H9 (cell line): Measurements from ENCODE around the gene GCN1. TPM values are rescaled to one million over a fixed set of nuclear protein-coding genes. Genes with fewer than 3 reads are reported as not detected.
"Not testable (repeated sequence)": the region's sequence is repeated elsewhere in the genome, so short reads cannot be mapped to it uniquely, and the experiment has no call there.

Source experiments
- DNase-seq: peaks from one replicate; pipeline ENCODE4 v3.0.0-alpha.2; 2017
- H2AFZ ChIP-seq: one replicate; pipeline ENCODE4 v1.6.1; 2013; ENCODE audit warnings: mild to moderate bottlenecking, low read length, control low read depth, moderate library complexity
- H2AK5ac ChIP-seq: 2 replicates; pipeline ENCODE4 v1.6.1; 2013; ENCODE audit warnings: low read length, control low read depth, mixed read lengths; ENCODE audit not compliant: insufficient read length
- H2BK120ac ChIP-seq: one replicate; pipeline ENCODE4 v1.6.1; 2013; ENCODE audit warnings: low read depth, mild to moderate bottlenecking, low read length, control low read depth, inconsistent platforms; ENCODE audit not compliant: poor library complexity, severe bottlenecking
- H2BK12ac ChIP-seq: 2 replicates; pipeline ENCODE4 v1.6.1; 2013; ENCODE audit warnings: low read length, control low read depth, mixed read lengths, low read depth; ENCODE audit not compliant: insufficient read length
- H2BK15ac ChIP-seq: 2 replicates; pipeline ENCODE4 v1.6.1; 2013; ENCODE audit warnings: low read depth, low read length, control low read depth
- H2BK20ac ChIP-seq: one replicate; pipeline ENCODE4 v1.6.1; 2013; ENCODE audit warnings: low read depth, mild to moderate bottlenecking, low read length, control low read depth, inconsistent platforms; ENCODE audit not compliant: poor library complexity, severe bottlenecking
- H2BK5ac ChIP-seq: 2 replicates; pipeline ENCODE4 v1.6.1; 2013; ENCODE audit warnings: low read length, control low read depth, mixed read lengths; ENCODE audit not compliant: insufficient read length
- H3K14ac ChIP-seq: 2 replicates; pipeline ENCODE4 v1.6.1; 2013; ENCODE audit warnings: low read length, control low read depth; ENCODE audit not compliant: insufficient read depth
- H3K18ac ChIP-seq: 2 replicates; pipeline ENCODE4 v1.6.1; 2013; ENCODE audit warnings: low read depth, mild to moderate bottlenecking, mixed read lengths, low read length, control low read depth; ENCODE audit not compliant: insufficient read length
- H3K23ac ChIP-seq: 2 replicates; pipeline ENCODE4 v1.6.1; 2013; ENCODE audit warnings: low read length, control low read depth, mixed read lengths, low read depth; ENCODE audit not compliant: insufficient read length
- H3K23me2 ChIP-seq: 2 replicates; pipeline ENCODE4 v1.6.1; 2013; ENCODE audit warnings: low read depth, mild to moderate bottlenecking, mixed read lengths, low read length, control low read depth; ENCODE audit not compliant: insufficient read length, poor library complexity, severe bottlenecking
- H3K27ac ChIP-seq: 2 replicates; pipeline ENCODE4 v1.5.1; 2013; ENCODE audit warnings: low read length, control low read depth, mixed read lengths, low read depth; ENCODE audit not compliant: insufficient read length
- H3K27me3 ChIP-seq: 2 replicates; pipeline ENCODE4 v1.6.1; 2013; ENCODE audit warnings: low read length, control low read depth, inconsistent platforms; ENCODE audit not compliant: insufficient read depth
- H3K4ac ChIP-seq: 2 replicates; pipeline ENCODE4 v1.6.1; 2013; ENCODE audit warnings: low read depth, mild to moderate bottlenecking, control low read depth, inconsistent platforms, low read length, moderate library complexity
- H3K4me1 ChIP-seq: 2 replicates; pipeline ENCODE4 v1.6.1; 2013; ENCODE audit warnings: low read length, control low read depth, inconsistent platforms; ENCODE audit not compliant: insufficient read depth
- H3K4me2 ChIP-seq: 2 replicates; pipeline ENCODE4 v1.6.1; 2013; ENCODE audit warnings: low read length, control low read depth, mixed read lengths; ENCODE audit not compliant: insufficient read length, insufficient read depth
- H3K56ac ChIP-seq: 2 replicates; pipeline ENCODE4 v1.6.1; 2013; ENCODE audit warnings: low read depth, mild to moderate bottlenecking, mixed read lengths, low read length, control low read depth; ENCODE audit not compliant: insufficient read length
- H3K79me1 ChIP-seq: 2 replicates; pipeline ENCODE4 v1.6.1; 2013; ENCODE audit warnings: low read depth, mild to moderate bottlenecking, moderate library complexity, low read length, control low read depth, inconsistent platforms; ENCODE audit not compliant: insufficient read depth, poor library complexity, severe bottlenecking
- H3K79me2 ChIP-seq: 2 replicates; pipeline ENCODE4 v1.6.1; 2013; ENCODE audit warnings: low read length, control low read depth, inconsistent platforms; ENCODE audit not compliant: insufficient read depth
- H3K9ac ChIP-seq: 2 replicates; pipeline ENCODE4 v1.6.1; 2013; ENCODE audit warnings: low read length, control low read depth, mixed read lengths; ENCODE audit not compliant: insufficient read length; ENCODE audit errors: extremely low read depth
- H3K9me3 ChIP-seq: one replicate; pipeline ENCODE4 v1.6.1; 2013; ENCODE audit warnings: low read depth, low read length, inconsistent platforms; ENCODE audit not compliant: control insufficient read depth
- H3T11ph ChIP-seq: one replicate; pipeline ENCODE4 v1.6.1; 2013; ENCODE audit warnings: mild to moderate bottlenecking, low read length, control low read depth, inconsistent platforms
- H4K20me1 ChIP-seq: one replicate; pipeline ENCODE4 v1.6.1; 2013; ENCODE audit not compliant: control insufficient read depth, insufficient read length, insufficient read depth
- H4K5ac ChIP-seq: 2 replicates; pipeline ENCODE4 v1.6.1; 2013; ENCODE audit warnings: low read depth, mild to moderate bottlenecking, mixed read lengths, low read length, control low read depth; ENCODE audit not compliant: insufficient read length
- H4K8ac ChIP-seq: replicated peaks from 2 replicates; pipeline ENCODE4 v1.6.1; 2013; ENCODE audit warnings: low read length, control low read depth, mixed read lengths, low read depth; ENCODE audit not compliant: insufficient read length
- H4K91ac ChIP-seq: 2 replicates; pipeline ENCODE4 v1.6.1; 2013; ENCODE audit warnings: low read depth, mild to moderate bottlenecking, moderate library complexity, mixed read lengths, low read length, control low read depth; ENCODE audit not compliant: insufficient read length
- H3K27ac Mint-ChIP-seq, 3 experiments: 2 replicates in 2 of 3; 3 replicates in 1 of 3; pipeline ENCODE4 v1.8.0; 2020 to 2021; ENCODE audit warnings: mixed read lengths in 3 of 3, mild to moderate bottlenecking in 1 of 3, moderate library complexity in 1 of 3
- H3K27me3 Mint-ChIP-seq: 2 replicates; pipeline ENCODE4 v1.8.0; 2021; ENCODE audit warnings: low read depth, mild to moderate bottlenecking, moderate library complexity, mixed read lengths
- H3K36me3 Mint-ChIP-seq, 3 experiments: 2 replicates in 2 of 3; 3 replicates in 1 of 3; pipeline ENCODE4 v1.8.0; 2020 to 2021; ENCODE audit warnings: low read depth in 3 of 3, mixed read lengths in 3 of 3; ENCODE audit not compliant: insufficient read depth in 1 of 3
- H3K4me1 Mint-ChIP-seq, 2 experiments: 2 replicates each; pipeline ENCODE4 v1.8.0; 2020; ENCODE audit warnings: mixed read lengths in 2 of 2
- H3K4me3 Mint-ChIP-seq, 2 experiments: 2 replicates in 1 of 2; 3 replicates in 1 of 2; pipeline ENCODE4 v1.8.0; 2020 to 2021; ENCODE audit warnings: mild to moderate bottlenecking in 2 of 2, mixed read lengths in 2 of 2, moderate library complexity in 1 of 2
- H3K9me3 Mint-ChIP-seq, 2 experiments: 2 replicates in 1 of 2; 3 replicates in 1 of 2; pipeline ENCODE4 v1.8.0; 2020; ENCODE audit warnings: mild to moderate bottlenecking in 2 of 2, mixed read lengths in 2 of 2, moderate library complexity in 1 of 2
- CTCF ChIP-seq: fragments of 200-600 bp; sonication (generic); conservative IDR thresholded peaks from 3 replicates; pipeline ENCODE4 v1.8.0; 2021; ENCODE audit warnings: antibody characterized with exemption, mild to moderate bottlenecking
- WGBS: extraction: QIAGEN DNeasy Blood & Tissue Kit; methylation state at CpG from one replicate; pipeline ENCODE4 v1.1.7; 2013; ENCODE audit warnings: missing lambda C conversion rate, low lambda C conversion rate, mixed read lengths; ENCODE audit not compliant: insufficient read length; ENCODE audit errors: extremely low coverage; 5-methylcytosine and 5-hydroxymethylcytosine counted together
- total RNA-seq: library from RNA; stranded (reverse); gene quantifications from 2 replicates; pipeline ENCODE4 v1.2.1, GENCODE V29; 2021

Gene GCN1
- total RNA-seq, 1 experiment from 2014 or later, result 137 TPM

GRCh38 chr12:120197542-120197887, 3.0 kb upstream of the GCN1 start:
- no CpG with 5 or more reads among the region's 4 CpGs for WGBS
- no peak overlapping the region for H2BK12ac ChIP-seq
- no peaks in the 10 kb centered on the region for H3K79me1 ChIP-seq
- no peak overlapping the region for H3T11ph ChIP-seq
- Mint-ChIP-seq H3K4me3 (peak overlapping the region in 1 of 2 experiments; percentile 42; a peak in 1 of 5 replicates), H3K9me3 (peaks cover 0 to 2% of the 10 kb centered on the region in 2 experiments; a peak in 1 of 5 replicates), H3K27ac (peak overlapping the region in 2 of 3 experiments; percentile 70 to 84; a peak in 1 of 7 replicates), H3K27me3 (no peaks in the 10 kb centered on the region; the same call in 1 of the 2 replicates), H3K36me3 (peaks cover 38 to 56% (median 41%) of the 10 kb centered on the region in 3 experiments), H3K4me1 (peaks cover 27 to 33% of the 10 kb centered on the region in 2 experiments)
- H3K4me2 ChIP-seq, result no peak overlapping the region
- H3K79me2 ChIP-seq, result peaks cover 22% of the 10 kb centered on the region; the same call in 1 of the 2 replicates
- DNase-seq, result no peak
- peaks cover 3% of the 10 kb centered on the region; the same call in 1 of the 2 replicates for H3K4me1 ChIP-seq
- H3K23ac ChIP-seq, result no peak overlapping the region
- H2AFZ ChIP-seq, result no peak overlapping the region
- no peak overlapping the region for H4K8ac ChIP-seq
- H2AK5ac ChIP-seq, result no peak overlapping the region
- H3K4ac ChIP-seq, result no peak overlapping the region
- H4K5ac ChIP-seq, result no peak overlapping the region
- H2BK20ac ChIP-seq, result no peak overlapping the region
- H3K18ac ChIP-seq, result no peak overlapping the region
- H3K56ac ChIP-seq, result no peak overlapping the region
- no peak for TF ChIP-seq CTCF
- no peak overlapping the region for H3K9ac ChIP-seq
- no peaks in the 10 kb centered on the region for H3K9me3 ChIP-seq
- no peak overlapping the region for H2BK120ac ChIP-seq
- no peak overlapping the region for H2BK5ac ChIP-seq
- H3K27ac ChIP-seq, result no peak overlapping the region
- H3K27me3 ChIP-seq, result no peaks in the 10 kb centered on the region
- H3K23me2 ChIP-seq, result peaks cover 13% of the 10 kb centered on the region
- H3K14ac ChIP-seq, result no peak overlapping the region
- no peaks in the 10 kb centered on the region for H4K20me1 ChIP-seq
- no peak overlapping the region for H2BK15ac ChIP-seq
- H4K91ac ChIP-seq, result no peak overlapping the region

GRCh38 chr12:120196817-120197541, 2.5 kb upstream of the GCN1 start:
- H3K4ac ChIP-seq, H2AFZ ChIP-seq, H4K20me1 ChIP-seq, H4K91ac ChIP-seq, H2AK5ac ChIP-seq, H2BK15ac ChIP-seq, H2BK12ac ChIP-seq, H3K4me1 ChIP-seq, H2BK5ac ChIP-seq, H3K27ac ChIP-seq, H3T11ph ChIP-seq, H2BK20ac ChIP-seq, H3K56ac ChIP-seq, H3K9me3 ChIP-seq, H3K9me3 Mint-ChIP-seq, H3K14ac ChIP-seq, H4K5ac ChIP-seq, H3K79me1 ChIP-seq, H3K18ac ChIP-seq, H3K9ac ChIP-seq, H3K27me3 Mint-ChIP-seq, DNase-seq, H2BK120ac ChIP-seq, H3K27me3 ChIP-seq, H3K4me2 ChIP-seq, H3K23ac ChIP-seq, H4K8ac ChIP-seq: not testable (repeated sequence)
- Mint-ChIP-seq H3K4me1 (peaks cover 23 to 28% of the 10 kb centered on the region in 2 experiments), H3K36me3 (peaks cover 38 to 58% (median 41%) of the 10 kb centered on the region in 3 experiments), H3K27ac (peak overlapping the region; percentile 70 to 94 (median 74); a peak in 4 of 7 replicates), H3K4me3 (peak overlapping the region in 1 of 2 experiments; percentile 56; a peak in 4 of 5 replicates)
- H3K23me2 ChIP-seq, result peaks cover 13% of the 10 kb centered on the region
- peaks cover 24% of the 10 kb centered on the region; the same call in 1 of the 2 replicates for H3K79me2 ChIP-seq
- WGBS, result no CpG with 5 or more reads among the region's 7 CpGs
